H9 (cell line): Measurements from ENCODE around the gene TSPOAP1. TPM values are rescaled to one million over a fixed set of nuclear protein-coding genes. Genes with fewer than 3 reads are reported as not detected.

Experiments used
- DNase-seq: peaks from one replicate; pipeline ENCODE4 v3.0.0-alpha.2; 2017
- H2AFZ ChIP-seq: one replicate; pipeline ENCODE4 v1.6.1; 2013; ENCODE audit warnings: mild to moderate bottlenecking, low read length, control low read depth, moderate library complexity
- H2AK5ac ChIP-seq: 2 replicates; pipeline ENCODE4 v1.6.1; 2013; ENCODE audit warnings: low read length, control low read depth, mixed read lengths; ENCODE audit not compliant: insufficient read length
- H2BK120ac ChIP-seq: one replicate; pipeline ENCODE4 v1.6.1; 2013; ENCODE audit warnings: low read depth, mild to moderate bottlenecking, low read length, control low read depth, inconsistent platforms; ENCODE audit not compliant: poor library complexity, severe bottlenecking
- H2BK12ac ChIP-seq: 2 replicates; pipeline ENCODE4 v1.6.1; 2013; ENCODE audit warnings: low read length, control low read depth, mixed read lengths, low read depth; ENCODE audit not compliant: insufficient read length
- H2BK15ac ChIP-seq: 2 replicates; pipeline ENCODE4 v1.6.1; 2013; ENCODE audit warnings: low read depth, low read length, control low read depth
- H2BK20ac ChIP-seq: one replicate; pipeline ENCODE4 v1.6.1; 2013; ENCODE audit warnings: low read depth, mild to moderate bottlenecking, low read length, control low read depth, inconsistent platforms; ENCODE audit not compliant: poor library complexity, severe bottlenecking
- H2BK5ac ChIP-seq: 2 replicates; pipeline ENCODE4 v1.6.1; 2013; ENCODE audit warnings: low read length, control low read depth, mixed read lengths; ENCODE audit not compliant: insufficient read length
- H3K14ac ChIP-seq: 2 replicates; pipeline ENCODE4 v1.6.1; 2013; ENCODE audit warnings: low read length, control low read depth; ENCODE audit not compliant: insufficient read depth
- H3K18ac ChIP-seq: 2 replicates; pipeline ENCODE4 v1.6.1; 2013; ENCODE audit warnings: low read depth, mild to moderate bottlenecking, mixed read lengths, low read length, control low read depth; ENCODE audit not compliant: insufficient read length
- H3K23ac ChIP-seq: 2 replicates; pipeline ENCODE4 v1.6.1; 2013; ENCODE audit warnings: low read length, control low read depth, mixed read lengths, low read depth; ENCODE audit not compliant: insufficient read length
- H3K23me2 ChIP-seq: 2 replicates; pipeline ENCODE4 v1.6.1; 2013; ENCODE audit warnings: low read depth, mild to moderate bottlenecking, mixed read lengths, low read length, control low read depth; ENCODE audit not compliant: insufficient read length, poor library complexity, severe bottlenecking
- H3K27ac ChIP-seq: 2 replicates; pipeline ENCODE4 v1.5.1; 2013; ENCODE audit warnings: low read length, control low read depth, mixed read lengths, low read depth; ENCODE audit not compliant: insufficient read length
- H3K27me3 ChIP-seq: 2 replicates; pipeline ENCODE4 v1.6.1; 2013; ENCODE audit warnings: low read length, control low read depth, inconsistent platforms; ENCODE audit not compliant: insufficient read depth
- H3K4ac ChIP-seq: 2 replicates; pipeline ENCODE4 v1.6.1; 2013; ENCODE audit warnings: low read depth, mild to moderate bottlenecking, control low read depth, inconsistent platforms, low read length, moderate library complexity
- H3K4me1 ChIP-seq: 2 replicates; pipeline ENCODE4 v1.6.1; 2013; ENCODE audit warnings: low read length, control low read depth, inconsistent platforms; ENCODE audit not compliant: insufficient read depth
- H3K4me2 ChIP-seq: 2 replicates; pipeline ENCODE4 v1.6.1; 2013; ENCODE audit warnings: low read length, control low read depth, mixed read lengths; ENCODE audit not compliant: insufficient read length, insufficient read depth
- H3K56ac ChIP-seq: 2 replicates; pipeline ENCODE4 v1.6.1; 2013; ENCODE audit warnings: low read depth, mild to moderate bottlenecking, mixed read lengths, low read length, control low read depth; ENCODE audit not compliant: insufficient read length
- H3K79me1 ChIP-seq: 2 replicates; pipeline ENCODE4 v1.6.1; 2013; ENCODE audit warnings: low read depth, mild to moderate bottlenecking, moderate library complexity, low read length, control low read depth, inconsistent platforms; ENCODE audit not compliant: insufficient read depth, poor library complexity, severe bottlenecking
- H3K79me2 ChIP-seq: 2 replicates; pipeline ENCODE4 v1.6.1; 2013; ENCODE audit warnings: low read length, control low read depth, inconsistent platforms; ENCODE audit not compliant: insufficient read depth
- H3K9ac ChIP-seq: 2 replicates; pipeline ENCODE4 v1.6.1; 2013; ENCODE audit warnings: low read length, control low read depth, mixed read lengths; ENCODE audit not compliant: insufficient read length; ENCODE audit errors: extremely low read depth
- H3K9me3 ChIP-seq: one replicate; pipeline ENCODE4 v1.6.1; 2013; ENCODE audit warnings: low read depth, low read length, inconsistent platforms; ENCODE audit not compliant: control insufficient read depth
- H3T11ph ChIP-seq: one replicate; pipeline ENCODE4 v1.6.1; 2013; ENCODE audit warnings: mild to moderate bottlenecking, low read length, control low read depth, inconsistent platforms
- H4K20me1 ChIP-seq: one replicate; pipeline ENCODE4 v1.6.1; 2013; ENCODE audit not compliant: control insufficient read depth, insufficient read length, insufficient read depth
- H4K5ac ChIP-seq: 2 replicates; pipeline ENCODE4 v1.6.1; 2013; ENCODE audit warnings: low read depth, mild to moderate bottlenecking, mixed read lengths, low read length, control low read depth; ENCODE audit not compliant: insufficient read length
- H4K8ac ChIP-seq: replicated peaks from 2 replicates; pipeline ENCODE4 v1.6.1; 2013; ENCODE audit warnings: low read length, control low read depth, mixed read lengths, low read depth; ENCODE audit not compliant: insufficient read length
- H4K91ac ChIP-seq: 2 replicates; pipeline ENCODE4 v1.6.1; 2013; ENCODE audit warnings: low read depth, mild to moderate bottlenecking, moderate library complexity, mixed read lengths, low read length, control low read depth; ENCODE audit not compliant: insufficient read length
- H3K27ac Mint-ChIP-seq, 3 experiments: 2 replicates in 2 of 3; 3 replicates in 1 of 3; pipeline ENCODE4 v1.8.0; 2020 to 2021; ENCODE audit warnings: mixed read lengths in 3 of 3, mild to moderate bottlenecking in 1 of 3, moderate library complexity in 1 of 3
- H3K27me3 Mint-ChIP-seq: 2 replicates; pipeline ENCODE4 v1.8.0; 2021; ENCODE audit warnings: low read depth, mild to moderate bottlenecking, moderate library complexity, mixed read lengths
- H3K36me3 Mint-ChIP-seq, 3 experiments: 2 replicates in 2 of 3; 3 replicates in 1 of 3; pipeline ENCODE4 v1.8.0; 2020 to 2021; ENCODE audit warnings: low read depth in 3 of 3, mixed read lengths in 3 of 3; ENCODE audit not compliant: insufficient read depth in 1 of 3
- H3K4me1 Mint-ChIP-seq, 2 experiments: 2 replicates each; pipeline ENCODE4 v1.8.0; 2020; ENCODE audit warnings: mixed read lengths in 2 of 2
- H3K4me3 Mint-ChIP-seq, 2 experiments: 2 replicates in 1 of 2; 3 replicates in 1 of 2; pipeline ENCODE4 v1.8.0; 2020 to 2021; ENCODE audit warnings: mild to moderate bottlenecking in 2 of 2, mixed read lengths in 2 of 2, moderate library complexity in 1 of 2
- H3K9me3 Mint-ChIP-seq, 2 experiments: 2 replicates in 1 of 2; 3 replicates in 1 of 2; pipeline ENCODE4 v1.8.0; 2020; ENCODE audit warnings: mild to moderate bottlenecking in 2 of 2, mixed read lengths in 2 of 2, moderate library complexity in 1 of 2
- WGBS: extraction: QIAGEN DNeasy Blood & Tissue Kit; methylation state at CpG from one replicate; pipeline ENCODE4 v1.1.7; 2013; ENCODE audit warnings: missing lambda C conversion rate, low lambda C conversion rate, mixed read lengths; ENCODE audit not compliant: insufficient read length; ENCODE audit errors: extremely low coverage; 5-methylcytosine and 5-hydroxymethylcytosine counted together
- total RNA-seq: library from RNA; stranded (reverse); gene quantifications from 2 replicates; pipeline ENCODE4 v1.2.1, GENCODE V29; 2021
- TF ChIP-seq, protein P1 (sequence below): fragments of 200-600 bp; sonication (generic); conservative IDR thresholded peaks from 3 replicates; pipeline ENCODE4 v1.8.0; 2021; ENCODE audit warnings: antibody characterized with exemption, mild to moderate bottlenecking

Gene TSPOAP1
- total RNA-seq, 1 experiment from 2014 or later: 17.3 TPM

DNA sequence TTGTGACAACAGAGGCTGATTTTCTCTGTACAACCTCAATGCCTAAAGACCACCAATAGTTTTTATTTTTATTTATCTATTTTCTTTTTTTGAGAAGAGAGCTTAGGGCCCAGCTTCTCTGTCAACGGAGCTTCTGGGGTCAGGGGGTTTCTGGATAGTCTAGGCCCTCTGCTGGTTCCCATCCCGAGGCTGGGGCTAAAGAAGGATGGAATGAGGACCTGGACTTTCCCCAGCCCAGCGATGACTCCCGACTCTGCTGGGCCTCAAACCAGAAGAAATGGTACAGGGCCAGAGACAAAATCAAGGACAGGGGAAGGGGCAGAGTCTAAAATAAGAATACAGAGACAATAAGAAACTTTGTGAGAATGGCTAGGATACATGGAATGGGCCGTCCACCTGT, 5.7 kb upstream of the TSPOAP1 start:
- H2BK15ac ChIP-seq: no peak overlapping the region
- H3K4me1 ChIP-seq: peaks cover 8% of the 10 kb centered on the region; the same call in 1 of the 2 replicates
- no peak overlapping the region for H2BK20ac ChIP-seq
- H3K18ac ChIP-seq: no peak overlapping the region
- Mint-ChIP-seq H3K4me1 (peaks cover 45 to 59% of the 10 kb centered on the region in 2 experiments), H3K4me3 (no peak overlapping the region; a peak in 1 of 5 replicates), H3K27ac (no peak overlapping the region), H3K27me3 (peaks cover 5% of the 10 kb centered on the region), H3K9me3 (no peaks in the 10 kb centered on the region), H3K36me3 (no peaks in the 10 kb centered on the region)
- H3T11ph ChIP-seq: no peak overlapping the region
- no peak overlapping the region for H4K8ac ChIP-seq
- no peak overlapping the region for H3K56ac ChIP-seq
- H3K79me2 ChIP-seq: no peaks in the 10 kb centered on the region
- H3K79me1 ChIP-seq: no peaks in the 10 kb centered on the region
- no peak overlapping the region for H3K4ac ChIP-seq
- H3K23ac ChIP-seq: no peak overlapping the region
- H2AFZ ChIP-seq: no peak overlapping the region
- H4K20me1 ChIP-seq: no peaks in the 10 kb centered on the region
- no peaks in the 10 kb centered on the region for H3K27me3 ChIP-seq
- H2BK12ac ChIP-seq: no peak overlapping the region
- no peak overlapping the region for H2BK120ac ChIP-seq
- H3K9ac ChIP-seq: no peak overlapping the region
- no peak overlapping the region for H3K27ac ChIP-seq
- no peaks in the 10 kb centered on the region for H3K23me2 ChIP-seq
- H3K9me3 ChIP-seq: no peaks in the 10 kb centered on the region
- H4K5ac ChIP-seq: no peak overlapping the region
- H3K14ac ChIP-seq: no peak overlapping the region
- no peak overlapping the region for H2BK5ac ChIP-seq
- H2AK5ac ChIP-seq: no peak overlapping the region
- H4K91ac ChIP-seq: no peak overlapping the region
- no CpG with 5 or more reads among the region's 5 CpGs for WGBS
- DNase-seq: no peak
- H3K4me2 ChIP-seq: no peak overlapping the region
- TF ChIP-seq, protein P1, sequence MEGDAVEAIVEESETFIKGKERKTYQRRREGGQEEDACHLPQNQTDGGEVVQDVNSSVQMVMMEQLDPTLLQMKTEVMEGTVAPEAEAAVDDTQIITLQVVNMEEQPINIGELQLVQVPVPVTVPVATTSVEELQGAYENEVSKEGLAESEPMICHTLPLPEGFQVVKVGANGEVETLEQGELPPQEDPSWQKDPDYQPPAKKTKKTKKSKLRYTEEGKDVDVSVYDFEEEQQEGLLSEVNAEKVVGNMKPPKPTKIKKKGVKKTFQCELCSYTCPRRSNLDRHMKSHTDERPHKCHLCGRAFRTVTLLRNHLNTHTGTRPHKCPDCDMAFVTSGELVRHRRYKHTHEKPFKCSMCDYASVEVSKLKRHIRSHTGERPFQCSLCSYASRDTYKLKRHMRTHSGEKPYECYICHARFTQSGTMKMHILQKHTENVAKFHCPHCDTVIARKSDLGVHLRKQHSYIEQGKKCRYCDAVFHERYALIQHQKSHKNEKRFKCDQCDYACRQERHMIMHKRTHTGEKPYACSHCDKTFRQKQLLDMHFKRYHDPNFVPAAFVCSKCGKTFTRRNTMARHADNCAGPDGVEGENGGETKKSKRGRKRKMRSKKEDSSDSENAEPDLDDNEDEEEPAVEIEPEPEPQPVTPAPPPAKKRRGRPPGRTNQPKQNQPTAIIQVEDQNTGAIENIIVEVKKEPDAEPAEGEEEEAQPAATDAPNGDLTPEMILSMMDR: no peak
